DOHH2 (cell line): ENCODE data around the gene CCSER2.

Experiments used
- CTCF ChIP-seq: fragments of 200-600 bp; sonication (generic); IDR thresholded peaks from one replicate; pipeline ENCODE4 v1.5.1; 2014; ENCODE audit warnings: antibody characterized with exemption, mild to moderate bottlenecking, low read depth, low read length; ENCODE audit not compliant: poor library complexity, severe bottlenecking
- EZH2phosphoT487 ChIP-seq: fragments of 200-600 bp; sonication (generic); IDR thresholded peaks from 2 replicates; pipeline ENCODE4 v1.6.1; 2017; ENCODE audit warnings: borderline replicate concordance, mild to moderate bottlenecking, antibody characterized with exemption, low read length, moderate library complexity, mixed read lengths

- TF ChIP-seq CTCF = no peak
- TF ChIP-seq EZH2phosphoT487 = no peak
Measured at GRCh38 chr10:84290235-84290634, 38.2 kb upstream of the CCSER2 start.
